ENCODE measurements around the gene SLC25A40.
"Not testable (repeated sequence)": the region's sequence is repeated elsewhere in the genome, so short reads cannot be mapped to it uniquely, and the experiment has no call there.

Gene SLC25A40

DNA sequence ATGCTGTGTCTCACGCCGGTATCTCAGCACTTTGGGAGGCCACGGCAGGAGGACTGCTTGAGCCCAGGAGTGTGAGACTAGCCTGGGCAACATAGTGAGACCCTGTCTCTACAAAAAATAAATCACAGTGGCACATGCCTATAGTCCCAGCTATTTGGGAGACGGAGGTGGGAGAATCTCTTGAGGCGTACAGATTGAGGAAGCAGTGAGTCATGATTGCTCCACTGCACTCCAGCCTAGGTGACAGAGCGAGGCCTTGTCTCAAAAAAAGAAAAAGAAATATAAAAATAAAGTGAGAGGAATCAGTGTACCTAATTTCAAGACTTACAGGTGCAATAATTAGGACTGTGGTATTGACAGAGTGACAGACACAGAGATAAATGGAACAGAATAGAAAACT, 23.9 kb downstream of the SLC25A40 start:
- DNase-seq (ENCODE audit: extremely low read depth, insufficient read length): peak; percentile 29
- Histone ChIP-seq H3K36me3 (ENCODE audit: control insufficient read depth, insufficient read depth, low read length) (peaks cover 1% of the 10 kb centered on the region), H3K4me3 (replicated peaks; ENCODE audit: low read depth, low read length) (no peak overlapping the region), H3K27me3 (replicated peaks; ENCODE audit: control insufficient read depth, insufficient read depth, low read length) (no peaks in the 10 kb centered on the region)
- TF ChIP-seq, protein P1, sequence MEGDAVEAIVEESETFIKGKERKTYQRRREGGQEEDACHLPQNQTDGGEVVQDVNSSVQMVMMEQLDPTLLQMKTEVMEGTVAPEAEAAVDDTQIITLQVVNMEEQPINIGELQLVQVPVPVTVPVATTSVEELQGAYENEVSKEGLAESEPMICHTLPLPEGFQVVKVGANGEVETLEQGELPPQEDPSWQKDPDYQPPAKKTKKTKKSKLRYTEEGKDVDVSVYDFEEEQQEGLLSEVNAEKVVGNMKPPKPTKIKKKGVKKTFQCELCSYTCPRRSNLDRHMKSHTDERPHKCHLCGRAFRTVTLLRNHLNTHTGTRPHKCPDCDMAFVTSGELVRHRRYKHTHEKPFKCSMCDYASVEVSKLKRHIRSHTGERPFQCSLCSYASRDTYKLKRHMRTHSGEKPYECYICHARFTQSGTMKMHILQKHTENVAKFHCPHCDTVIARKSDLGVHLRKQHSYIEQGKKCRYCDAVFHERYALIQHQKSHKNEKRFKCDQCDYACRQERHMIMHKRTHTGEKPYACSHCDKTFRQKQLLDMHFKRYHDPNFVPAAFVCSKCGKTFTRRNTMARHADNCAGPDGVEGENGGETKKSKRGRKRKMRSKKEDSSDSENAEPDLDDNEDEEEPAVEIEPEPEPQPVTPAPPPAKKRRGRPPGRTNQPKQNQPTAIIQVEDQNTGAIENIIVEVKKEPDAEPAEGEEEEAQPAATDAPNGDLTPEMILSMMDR (IDR thresholded peaks at IDR 0.05; ENCODE audit: insufficient read depth, low read length, poor library complexity, severe bottlenecking): no peak

DNA sequence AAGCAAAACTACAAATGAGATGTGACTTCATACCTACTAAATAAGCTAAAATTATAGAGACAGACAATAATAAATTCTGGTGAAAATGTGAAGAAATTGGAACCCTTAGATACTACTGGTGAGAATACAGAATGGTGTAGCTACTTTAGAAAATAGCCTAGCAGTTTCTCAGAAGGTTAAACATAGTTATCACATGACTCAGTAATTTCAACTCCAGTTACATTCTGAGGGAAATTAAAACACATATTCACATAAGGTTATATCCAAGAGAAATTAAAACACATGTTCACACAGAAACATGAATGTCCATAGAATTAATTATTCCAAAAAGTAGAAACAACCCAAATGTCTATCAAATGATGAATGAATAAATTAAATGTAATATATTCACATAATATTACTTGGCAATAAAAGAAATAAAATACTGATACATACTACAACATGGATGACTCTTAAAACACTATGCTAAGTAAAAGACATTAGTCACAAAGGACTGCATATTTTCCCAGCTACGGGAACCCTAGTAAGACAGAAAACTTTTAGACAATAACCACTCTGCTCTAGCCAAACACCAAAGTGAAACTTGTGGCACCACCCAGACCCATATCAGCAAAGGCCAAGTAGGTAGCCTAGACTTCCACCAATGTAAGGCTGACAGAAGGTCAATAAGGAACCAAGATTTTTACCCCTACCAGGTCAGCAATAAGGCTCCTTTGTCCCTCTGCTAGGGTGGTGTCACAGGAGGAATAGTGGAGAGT, 25.1 kb downstream of the SLC25A40 start:
- Histone ChIP-seq H3K36me3 (ENCODE audit: control insufficient read depth, insufficient read depth, low read length) (peaks cover 1% of the 10 kb centered on the region), H3K4me3 (replicated peaks; ENCODE audit: low read depth, low read length) (no peak overlapping the region), H3K27me3 (replicated peaks; ENCODE audit: control insufficient read depth, insufficient read depth, low read length) (no peaks in the 10 kb centered on the region)
- DNase-seq (ENCODE audit: extremely low read depth, insufficient read length): no peak
- TF ChIP-seq, protein P1 (IDR thresholded peaks at IDR 0.05; ENCODE audit: insufficient read depth, low read length, poor library complexity, severe bottlenecking): no peak

GRCh38 chr7:87837597-87837996, 38.6 kb downstream of the SLC25A40 start:
- DNase-seq (ENCODE audit: extremely low read depth, insufficient read length): no peak
- Histone ChIP-seq H3K27me3 (replicated peaks; ENCODE audit: control insufficient read depth, insufficient read depth, low read length) (no peaks in the 10 kb centered on the region), H3K36me3 (ENCODE audit: control insufficient read depth, insufficient read depth, low read length) (no peaks in the 10 kb centered on the region; the same call in none of the 2 replicates), H3K4me3 (replicated peaks; ENCODE audit: low read depth, low read length) (no peak overlapping the region)
- TF ChIP-seq, protein P1 (IDR thresholded peaks at IDR 0.05; ENCODE audit: insufficient read depth, low read length, poor library complexity, severe bottlenecking): no peak

DNA sequence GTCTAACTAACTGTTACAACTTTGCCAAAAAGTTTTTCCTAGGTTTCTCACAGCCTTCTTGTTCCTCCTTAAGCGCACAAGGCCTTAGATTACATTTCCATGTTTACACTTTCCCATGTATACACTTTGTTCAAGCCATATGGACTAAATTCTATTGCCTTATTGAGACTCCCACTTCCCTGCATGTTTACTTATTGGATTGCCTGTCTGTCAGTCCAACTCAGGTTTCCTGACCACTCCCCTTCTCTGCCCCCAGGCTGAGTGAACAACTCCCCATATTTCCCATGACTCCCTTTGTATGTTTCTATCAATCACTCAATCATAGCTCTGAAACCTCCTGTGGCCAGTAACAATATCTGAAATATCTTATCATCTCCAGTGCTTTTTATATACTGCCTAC, 43.0 kb downstream of the SLC25A40 start:
- H3K27me3 ChIP-seq (replicated peaks; ENCODE audit: control insufficient read depth, insufficient read depth, low read length): no peaks in the 10 kb centered on the region
- DNase-seq (ENCODE audit: extremely low read depth, insufficient read length): no peak
- H3K36me3 ChIP-seq (ENCODE audit: control insufficient read depth, insufficient read depth, low read length): no peaks in the 10 kb centered on the region
- TF ChIP-seq, protein P1 (IDR thresholded peaks at IDR 0.05; ENCODE audit: insufficient read depth, low read length, poor library complexity, severe bottlenecking): no peak
- H3K4me3 ChIP-seq (replicated peaks; ENCODE audit: low read depth, low read length): no peak overlapping the region

GRCh38 chr7:87831097-87831496, 45.1 kb downstream of the SLC25A40 start:
- Histone ChIP-seq H3K36me3 (ENCODE audit: control insufficient read depth, insufficient read depth, low read length) (no peaks in the 10 kb centered on the region), H3K4me3 (replicated peaks; ENCODE audit: low read depth, low read length) (no peak overlapping the region), H3K27me3 (replicated peaks; ENCODE audit: control insufficient read depth, insufficient read depth, low read length) (no peaks in the 10 kb centered on the region)
- DNase-seq (ENCODE audit: extremely low read depth, insufficient read length): no peak
- TF ChIP-seq, protein P1 (IDR thresholded peaks at IDR 0.05; ENCODE audit: insufficient read depth, low read length, poor library complexity, severe bottlenecking): no peak

DNA sequence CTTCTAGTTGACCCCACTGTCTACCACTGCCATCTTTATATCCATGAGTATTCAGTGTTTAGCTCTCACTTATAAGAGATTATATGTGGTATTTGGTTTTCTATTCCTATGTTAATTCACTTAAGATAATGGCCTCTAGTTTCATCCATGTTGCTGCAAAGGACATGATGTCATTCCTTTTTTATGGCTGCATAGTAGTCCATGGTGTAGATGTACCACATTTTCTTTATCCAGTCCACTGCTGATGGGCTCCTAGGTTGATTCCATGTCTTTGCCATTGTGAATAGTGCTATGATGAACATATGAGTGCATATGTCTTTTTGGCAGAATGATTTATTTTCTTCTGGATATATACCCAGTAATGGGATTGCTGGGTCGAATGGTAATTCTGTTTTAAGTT, 47.8 kb downstream of the SLC25A40 start:
- H3K27me3 ChIP-seq (replicated peaks; ENCODE audit: control insufficient read depth, insufficient read depth, low read length); H3K36me3 ChIP-seq (ENCODE audit: control insufficient read depth, insufficient read depth, low read length); DNase-seq (ENCODE audit: extremely low read depth, insufficient read length); H3K4me3 ChIP-seq (replicated peaks; ENCODE audit: low read depth, low read length): not testable (repeated sequence)

- not testable (repeated sequence) for H3K27me3 ChIP-seq (replicated peaks; ENCODE audit: control insufficient read depth, insufficient read depth, low read length); H3K36me3 ChIP-seq (ENCODE audit: control insufficient read depth, insufficient read depth, low read length); H3K4me3 ChIP-seq (replicated peaks; ENCODE audit: low read depth, low read length); DNase-seq (ENCODE audit: extremely low read depth, insufficient read length)
These were observed 50.8 kb downstream of the SLC25A40 start for GRCh38 chr7:87825369-87825768.

DNA sequence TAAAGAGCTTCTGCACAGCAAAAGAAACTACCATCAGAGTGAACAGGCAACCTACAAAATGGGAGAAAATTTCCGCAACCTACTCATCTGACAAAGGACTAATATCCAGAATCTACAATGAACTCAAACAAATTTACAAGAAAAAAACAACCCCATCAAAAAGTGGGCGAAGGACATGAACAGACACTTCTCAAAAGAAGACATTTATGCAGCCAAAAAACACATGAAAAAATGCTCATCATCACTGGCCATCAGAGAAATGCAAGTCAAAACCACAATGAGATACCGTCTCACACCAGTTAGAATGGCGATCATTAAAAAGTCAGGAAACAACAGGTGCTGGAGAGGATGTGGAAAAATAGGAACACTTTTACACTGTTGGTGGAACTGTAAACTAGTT, 54.1 kb downstream of the SLC25A40 start:
- H3K4me3 ChIP-seq (replicated peaks; ENCODE audit: low read depth, low read length); H3K27me3 ChIP-seq (replicated peaks; ENCODE audit: control insufficient read depth, insufficient read depth, low read length); H3K36me3 ChIP-seq (ENCODE audit: control insufficient read depth, insufficient read depth, low read length): not testable (repeated sequence)

More for the DNA sequence above, 54.1 kb downstream of the SLC25A40 start:
- not testable (repeated sequence) for DNase-seq (ENCODE audit: extremely low read depth, insufficient read length)

Data from GM06990 (cell line).